ENCODE data around the gene UBR1. TPM values are rescaled to one million over a fixed set of nuclear protein-coding genes. Genes with fewer than 3 reads are reported as not detected.

The UBR1 gene
- total RNA-seq, 1 experiment from 2014 or later = 30.8 TPM

- Histone ChIP-seq H3K36me3 (ENCODE audit: insufficient read depth, low read length, poor library complexity, severe bottlenecking) (peaks cover 15% of the 10 kb centered on the region), H3K4me1 (ENCODE audit: insufficient read depth, low read length, poor library complexity, severe bottlenecking) (no peaks in the 10 kb centered on the region), H3K9me3 (ENCODE audit: low read depth, low read length, poor library complexity, severe bottlenecking) (no peaks in the 10 kb centered on the region), H3K4me3 (ENCODE audit: low read depth, low read length, poor library complexity, severe bottlenecking) (no peak overlapping the region), H3K27me3 (replicated peaks; ENCODE audit: insufficient read depth, low read depth, low read length, poor library complexity) (no peaks in the 10 kb centered on the region), H3K27ac (ENCODE audit: low read depth, low read length, poor library complexity, severe bottlenecking) (no peak overlapping the region)
- DNase-seq (ENCODE audit: low spot score) = no peak
- no TSS peak for BruUV-seq (replicated peaks)
- ChIA-PET CTCF (no interaction called here), POLR2A (ENCODE audit: low non-redundant PET) (no interaction called here)
- TF ChIP-seq EZH2 (IDR thresholded peaks at IDR 0.05; ENCODE audit: borderline replicate concordance, low read depth, low read length, poor library complexity, severe bottlenecking) (no peak), CTCF (conservative IDR thresholded peaks at IDR 0.05; ENCODE audit: low read depth, low read length) (no peak)
- intact Hi-C loops (cut with micrococcal nuclease; ENCODE audit: unreplicated experiment) = no loop called here
Measured at GRCh38 chr15:42940527-42940926, 165.3 kb downstream of the UBR1 start.

- POLR2A ChIA-PET (ENCODE audit: low non-redundant PET) = no interaction called here
- intact Hi-C loops (cut with micrococcal nuclease; ENCODE audit: unreplicated experiment) = no loop called here
- H3K27me3 ChIP-seq (replicated peaks; ENCODE audit: insufficient read depth, low read depth, low read length, poor library complexity) = no peaks in the 10 kb centered on the region
- no peak overlapping the region for H3K27ac ChIP-seq (ENCODE audit: low read depth, low read length, poor library complexity, severe bottlenecking)
- no peak overlapping the region for H3K4me3 ChIP-seq (ENCODE audit: low read depth, low read length, poor library complexity, severe bottlenecking)
- H3K4me1 ChIP-seq (ENCODE audit: insufficient read depth, low read length, poor library complexity, severe bottlenecking) = no peaks in the 10 kb centered on the region
- CTCF ChIA-PET = interaction anchor here (1.0 kb wide), 1 partner anchor 13 kb away, joined by 3 read pairs; no protein-coding TSS in a partner anchor
- no peaks in the 10 kb centered on the region for H3K9me3 ChIP-seq (ENCODE audit: low read depth, low read length, poor library complexity, severe bottlenecking)
- DNase-seq (ENCODE audit: low spot score) = no peak
- no peak for TF ChIP-seq EZH2 (IDR thresholded peaks at IDR 0.05; ENCODE audit: borderline replicate concordance, low read depth, low read length, poor library complexity, severe bottlenecking)
- no peak for TF ChIP-seq CTCF (conservative IDR thresholded peaks at IDR 0.05; ENCODE audit: low read depth, low read length)
- BruUV-seq (replicated peaks) = no TSS peak
- H3K36me3 ChIP-seq (ENCODE audit: insufficient read depth, low read length, poor library complexity, severe bottlenecking) = peaks cover 12% of the 10 kb centered on the region
Measured at GRCh38 chr15:42939841-42940240, 166.0 kb downstream of the UBR1 start.

- no peak for TF ChIP-seq EZH2 (IDR thresholded peaks at IDR 0.05; ENCODE audit: borderline replicate concordance, low read depth, low read length, poor library complexity, severe bottlenecking)
- no peak for TF ChIP-seq CTCF (conservative IDR thresholded peaks at IDR 0.05; ENCODE audit: low read depth, low read length)
- no peak for DNase-seq (ENCODE audit: low spot score)
- no TSS peak for BruUV-seq (replicated peaks)
- ChIA-PET CTCF (no interaction called here), POLR2A (ENCODE audit: low non-redundant PET) (no interaction called here)
- H3K4me3 ChIP-seq (ENCODE audit: low read depth, low read length, poor library complexity, severe bottlenecking) = no peak overlapping the region
- no peaks in the 10 kb centered on the region for H3K9me3 ChIP-seq (ENCODE audit: low read depth, low read length, poor library complexity, severe bottlenecking)
- H3K36me3 ChIP-seq (ENCODE audit: insufficient read depth, low read length, poor library complexity, severe bottlenecking) = no peaks in the 10 kb centered on the region
- intact Hi-C loops (cut with micrococcal nuclease; ENCODE audit: unreplicated experiment) = no loop called here
- H3K4me1 ChIP-seq (ENCODE audit: insufficient read depth, low read length, poor library complexity, severe bottlenecking) = no peaks in the 10 kb centered on the region
- H3K27ac ChIP-seq (ENCODE audit: low read depth, low read length, poor library complexity, severe bottlenecking) = no peak overlapping the region
- H3K27me3 ChIP-seq (replicated peaks; ENCODE audit: insufficient read depth, low read depth, low read length, poor library complexity) = no peaks in the 10 kb centered on the region
Measured at GRCh38 chr15:42937143-42937542, 168.7 kb downstream of the UBR1 start.

All from A673 (cell line).